Measurements from ENCODE around the gene OGFOD1. TPM values are rescaled to one million over a fixed set of nuclear protein-coding genes. Genes with fewer than 3 reads are reported as not detected.

OGFOD1 gene
- total and polyA plus RNA-seq, 10 of the 15 experiments (the other 5 are each of a cell fraction or from before 2014, with no cell fraction given): 31.4 to 119 (median 51.6) TPM

DNA sequence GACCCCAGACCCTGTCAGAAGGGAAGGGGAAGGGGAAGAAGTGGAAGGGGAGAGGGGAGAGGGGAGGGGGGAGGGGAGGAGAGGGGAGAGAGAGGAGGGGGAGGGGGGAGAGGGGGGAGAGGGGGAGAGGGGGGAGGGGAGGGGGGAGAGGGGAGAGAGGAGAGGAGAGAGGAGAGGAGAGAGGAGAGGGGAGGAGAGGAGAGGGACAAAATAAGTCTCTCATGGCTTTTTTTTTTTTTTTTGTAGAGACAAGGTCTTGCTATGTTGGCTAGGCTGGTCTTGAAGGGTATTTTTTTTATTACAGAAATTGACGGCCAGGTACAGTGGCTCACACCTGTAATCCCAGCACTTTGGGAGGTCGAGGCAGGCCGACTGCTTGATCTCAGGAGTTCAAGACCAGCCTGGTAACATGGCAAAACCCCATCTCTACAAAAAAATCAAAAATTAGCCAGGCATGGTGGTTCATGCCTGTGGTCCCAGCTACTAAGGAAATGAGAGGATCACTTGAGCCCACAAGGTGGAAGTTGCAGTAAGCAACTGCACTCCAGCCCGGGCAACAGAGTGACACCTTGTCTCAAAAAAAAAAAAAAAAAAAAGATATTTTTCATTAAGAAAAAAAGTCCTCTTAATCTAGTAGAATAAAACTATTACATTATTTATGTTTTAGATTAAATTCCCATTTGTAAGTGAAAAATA lies 45.2 kb upstream of the OGFOD1 start:
- POLR2A ChIA-PET: interaction anchor here (0.7 kb wide), 1 partner anchor 21 kb away, joined by 3 read pairs; no protein-coding TSS in a partner anchor
- FAIRE-seq: no peak

More for the DNA sequence above, 45.2 kb upstream of the OGFOD1 start:
- Histone ChIP-seq H3K4me1 (ENCODE audit: control insufficient read depth, insufficient read depth, low read length) (no peaks in the 10 kb centered on the region), H3K36me3 (ENCODE audit: control insufficient read depth in 2 of 2, insufficient read depth in 2 of 2, low read length in 1 of 2) (peaks cover 13 to 23% of the 10 kb centered on the region in 2 experiments), H3K4me2 (ENCODE audit: control insufficient read depth, insufficient read depth) (no peak overlapping the region), H3K9me3 (replicated peaks; ENCODE audit: control insufficient read depth, insufficient read depth, low read length) (no peaks in the 10 kb centered on the region), H3K79me2 (ENCODE audit: control insufficient read depth, insufficient read depth, low read length) (no peaks in the 10 kb centered on the region), H3K4me3 (no peak overlapping the region), H3K27ac (ENCODE audit: control insufficient read depth, insufficient read depth) (no peak overlapping the region), H3K9ac (ENCODE audit: control insufficient read depth, insufficient read depth, low read length) (no peak overlapping the region), H3K27me3 (replicated peaks in 1 of 2; ENCODE audit: control insufficient read depth in 2 of 2, insufficient read depth in 2 of 2, low read length in 1 of 2) (no peaks in the 10 kb centered on the region), H2AFZ (ENCODE audit: control insufficient read depth, low read depth, low read length) (no peak overlapping the region), H4K20me1 (ENCODE audit: control insufficient read depth, insufficient read depth) (no peaks in the 10 kb centered on the region)
- ChIA-PET CTCF (no interaction called here), SMC1A (ENCODE audit: uncharacterized antibody, unreplicated experiment) (no interaction called here), RAD21 (ENCODE audit: unreplicated experiment) (no interaction called here)
- in situ Hi-C loops (cut with MboI) (no loop called here), intact Hi-C loops (cut with micrococcal nuclease; ENCODE audit: unreplicated experiment) (no loop called here)
- no TSS peak for BruUV-seq (replicated peaks)
- ATAC-seq (no peak), DNase-seq (ENCODE audit: low read depth, low spot score) (no peak)
- WGBS (ENCODE audit: insufficient coverage, insufficient replicate concordance, low lambda C conversion rate, missing lambda C conversion rate): 69% methylated on average over 4 of the region's 4 CpGs
- TF ChIP-seq SMAD1 (IDR thresholded peaks at IDR 0.05; ENCODE audit: low read depth, partially characterized antibody): no peak
- TF ChIP-seq, protein P1, sequence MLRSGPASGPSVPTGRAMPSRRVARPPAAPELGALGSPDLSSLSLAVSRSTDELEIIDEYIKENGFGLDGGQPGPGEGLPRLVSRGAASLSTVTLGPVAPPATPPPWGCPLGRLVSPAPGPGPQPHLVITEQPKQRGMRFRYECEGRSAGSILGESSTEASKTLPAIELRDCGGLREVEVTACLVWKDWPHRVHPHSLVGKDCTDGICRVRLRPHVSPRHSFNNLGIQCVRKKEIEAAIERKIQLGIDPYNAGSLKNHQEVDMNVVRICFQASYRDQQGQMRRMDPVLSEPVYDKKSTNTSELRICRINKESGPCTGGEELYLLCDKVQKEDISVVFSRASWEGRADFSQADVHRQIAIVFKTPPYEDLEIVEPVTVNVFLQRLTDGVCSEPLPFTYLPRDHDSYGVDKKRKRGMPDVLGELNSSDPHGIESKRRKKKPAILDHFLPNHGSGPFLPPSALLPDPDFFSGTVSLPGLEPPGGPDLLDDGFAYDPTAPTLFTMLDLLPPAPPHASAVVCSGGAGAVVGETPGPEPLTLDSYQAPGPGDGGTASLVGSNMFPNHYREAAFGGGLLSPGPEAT (IDR thresholded peaks at IDR 0.05; ENCODE audit: low read depth): no peak
- no peak for TF ChIP-seq FOS (IDR thresholded peaks at IDR 0.05; ENCODE audit: borderline replicate concordance, extremely low read depth, insufficient read length)
- TF ChIP-seq ZBTB40 (IDR thresholded peaks at IDR 0.05; ENCODE audit: borderline replicate concordance): no peak
- TF ChIP-seq POLR2A (IDR thresholded peaks at IDR 0.05; ENCODE audit: low read depth, low read length): no peak
- TF ChIP-seq EGR1 (IDR thresholded peaks at IDR 0.05; ENCODE audit: borderline replicate concordance in 1 of 2, low read depth in 2 of 2, low read length in 2 of 2): no peak
- TF ChIP-seq STAT3 (IDR thresholded peaks at IDR 0.05; ENCODE audit: low read depth, low read length): no peak
- no peak for TF ChIP-seq SUZ12 (IDR thresholded peaks at IDR 0.05; ENCODE audit: unreplicated experiment)
- TF ChIP-seq, protein P2, sequence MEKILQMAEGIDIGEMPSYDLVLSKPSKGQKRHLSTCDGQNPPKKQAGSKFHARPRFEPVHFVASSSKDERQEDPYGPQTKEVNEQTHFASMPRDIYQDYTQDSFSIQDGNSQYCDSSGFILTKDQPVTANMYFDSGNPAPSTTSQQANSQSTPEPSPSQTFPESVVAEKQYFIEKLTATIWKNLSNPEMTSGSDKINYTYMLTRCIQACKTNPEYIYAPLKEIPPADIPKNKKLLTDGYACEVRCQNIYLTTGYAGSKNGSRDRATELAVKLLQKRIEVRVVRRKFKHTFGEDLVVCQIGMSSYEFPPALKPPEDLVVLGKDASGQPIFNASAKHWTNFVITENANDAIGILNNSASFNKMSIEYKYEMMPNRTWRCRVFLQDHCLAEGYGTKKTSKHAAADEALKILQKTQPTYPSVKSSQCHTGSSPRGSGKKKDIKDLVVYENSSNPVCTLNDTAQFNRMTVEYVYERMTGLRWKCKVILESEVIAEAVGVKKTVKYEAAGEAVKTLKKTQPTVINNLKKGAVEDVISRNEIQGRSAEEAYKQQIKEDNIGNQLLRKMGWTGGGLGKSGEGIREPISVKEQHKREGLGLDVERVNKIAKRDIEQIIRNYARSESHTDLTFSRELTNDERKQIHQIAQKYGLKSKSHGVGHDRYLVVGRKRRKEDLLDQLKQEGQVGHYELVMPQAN (conservative IDR thresholded peaks at IDR 0.05): no peak
- no peak for TF ChIP-seq ZNF622 (IDR thresholded peaks at IDR 0.05)
- TF ChIP-seq CREB1 (IDR thresholded peaks at IDR 0.05; ENCODE audit: low read depth): no peak

Measured in GM12878 (cell line).